ENCODE measurements around the gene ASB11.

- TF ChIP-seq, protein P1, sequence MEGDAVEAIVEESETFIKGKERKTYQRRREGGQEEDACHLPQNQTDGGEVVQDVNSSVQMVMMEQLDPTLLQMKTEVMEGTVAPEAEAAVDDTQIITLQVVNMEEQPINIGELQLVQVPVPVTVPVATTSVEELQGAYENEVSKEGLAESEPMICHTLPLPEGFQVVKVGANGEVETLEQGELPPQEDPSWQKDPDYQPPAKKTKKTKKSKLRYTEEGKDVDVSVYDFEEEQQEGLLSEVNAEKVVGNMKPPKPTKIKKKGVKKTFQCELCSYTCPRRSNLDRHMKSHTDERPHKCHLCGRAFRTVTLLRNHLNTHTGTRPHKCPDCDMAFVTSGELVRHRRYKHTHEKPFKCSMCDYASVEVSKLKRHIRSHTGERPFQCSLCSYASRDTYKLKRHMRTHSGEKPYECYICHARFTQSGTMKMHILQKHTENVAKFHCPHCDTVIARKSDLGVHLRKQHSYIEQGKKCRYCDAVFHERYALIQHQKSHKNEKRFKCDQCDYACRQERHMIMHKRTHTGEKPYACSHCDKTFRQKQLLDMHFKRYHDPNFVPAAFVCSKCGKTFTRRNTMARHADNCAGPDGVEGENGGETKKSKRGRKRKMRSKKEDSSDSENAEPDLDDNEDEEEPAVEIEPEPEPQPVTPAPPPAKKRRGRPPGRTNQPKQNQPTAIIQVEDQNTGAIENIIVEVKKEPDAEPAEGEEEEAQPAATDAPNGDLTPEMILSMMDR (IDR thresholded peaks at IDR 0.05; ENCODE audit: borderline replicate concordance, extremely low read depth, low read length, poor library complexity, severe bottlenecking): no peak
- no peak for TF ChIP-seq EZH2 (IDR thresholded peaks at IDR 0.05; ENCODE audit: borderline replicate concordance, low read depth, low read length, severe bottlenecking)
These were observed 35.0 kb upstream of the ASB11 start for GRCh38 chrX:15350329-15350996.
